Endothelial cell of umbilical vein (primary cell): ENCODE measurements around the gene GDPD4. TPM values are rescaled to one million over a fixed set of nuclear protein-coding genes. Genes with fewer than 3 reads are reported as not detected.

ENCODE experiments used
- BruUV-seq: library from RNA; stranded (reverse); fragments of 400-500 nt; replicated peaks from 2 replicates; lab custom pipeline; 2021; lab: Mats Ljungman, UMichigan
- CTCF ChIA-PET: fragments of 300-600, 350-600 bp; sonication (Branson Sonifier 250); formaldehyde crosslinking; loops from one replicate; lab custom pipeline; 2021; ENCODE audit warnings: antibody characterized with exemption, inconsistent platforms; lab: Charles Lee
- POLR2A ChIA-PET: fragments of 300-600, 350-600 bp; sonication (Branson Sonifier 250); formaldehyde crosslinking; loops from one replicate; lab custom pipeline; 2021; ENCODE audit warnings: antibody characterized with exemption, inconsistent platforms; lab: Charles Lee
- DNase-seq: peaks from one replicate; pipeline ENCODE4 v3.0.0-alpha.2; 2011; ENCODE audit warnings: low read depth, low spot score
- FAIRE-seq: peaks from 2 replicates; lab custom pipeline; 2011; peaks lifted over from hg19 to GRCh38; lab: Jason Lieb, UNC
- H2AFZ ChIP-seq: 2 replicates; pipeline ENCODE4 v1.6.0; 2012; ENCODE audit warnings: low read depth, low read length, control low read depth, inconsistent platforms
- H3K27ac ChIP-seq: 2 replicates; pipeline ENCODE4 v1.5.1; 2011; ENCODE audit warnings: low read depth, mild to moderate bottlenecking, control low read depth, low read length, moderate library complexity; ENCODE audit not compliant: insufficient read depth
- H3K27me3 ChIP-seq, 2 experiments: 2 replicates each; pipeline versions ENCODE4 v1.6.0 to v1.6.1; 2011; ENCODE audit warnings: low read length in 2 of 2, mixed read lengths in 1 of 2; ENCODE audit not compliant: control insufficient read depth in 2 of 2, insufficient read depth in 2 of 2
- H3K36me3 ChIP-seq, 2 experiments: 2 replicates in 1 of 2; 3 replicates in 1 of 2; pipeline ENCODE4 v1.5.1; 2011; ENCODE audit warnings: low read length in 2 of 2, mild to moderate bottlenecking in 1 of 2, moderate library complexity in 1 of 2; ENCODE audit not compliant: control insufficient read depth in 2 of 2, insufficient read depth in 2 of 2; ENCODE audit errors: extremely low read depth in 1 of 2
- H3K4me1 ChIP-seq: 3 replicates; pipeline ENCODE4 v1.5.1; 2011; ENCODE audit warnings: mild to moderate bottlenecking, low read length; ENCODE audit not compliant: control insufficient read depth, insufficient read depth; ENCODE audit errors: extremely low read depth
- H3K4me2 ChIP-seq: 2 replicates; pipeline ENCODE4 v1.6.1; 2011; ENCODE audit warnings: low read length, control low read depth, mixed read lengths; ENCODE audit not compliant: insufficient read depth
- H3K4me3 ChIP-seq, 3 experiments: fragments of 200-600 bp in 1 of 3; sonication (generic), shearing (Covaris generic) in 1 of 3; replicated peaks in 1 of 3; 2 replicates each; pipeline ENCODE4 v1.5.1; 2011 to 2016; ENCODE audit warnings: control low read depth in 3 of 3, low read length in 3 of 3, mild to moderate bottlenecking in 2 of 3, inconsistent platforms in 1 of 3, low read depth in 1 of 3, moderate library complexity in 1 of 3; ENCODE audit not compliant: insufficient read depth in 1 of 3
- H3K79me2 ChIP-seq: 2 replicates; pipeline ENCODE4 v1.6.0; 2012; ENCODE audit warnings: low read length, inconsistent platforms; ENCODE audit not compliant: control insufficient read depth, insufficient read depth
- H3K9ac ChIP-seq: replicated peaks from 2 replicates; pipeline ENCODE3; 2011; ENCODE audit warnings: low read length, control low read depth; ENCODE audit not compliant: insufficient read depth; ENCODE audit errors: extremely low read depth
- H3K9me1 ChIP-seq: replicated peaks from 3 replicates; pipeline ENCODE4 v1.6.0; 2011; ENCODE audit warnings: mild to moderate bottlenecking, low read length; ENCODE audit not compliant: control insufficient read depth, insufficient read depth; ENCODE audit errors: extremely low read depth
- H3K9me3 ChIP-seq: replicated peaks from 2 replicates; pipeline ENCODE4 v1.5.1; 2012; ENCODE audit warnings: low read length, inconsistent platforms; ENCODE audit not compliant: control insufficient read depth, insufficient read depth
- H4K20me1 ChIP-seq: replicated peaks from 2 replicates; pipeline ENCODE3; 2011; ENCODE audit warnings: mild to moderate bottlenecking, low read length; ENCODE audit not compliant: control insufficient read depth, insufficient read depth; ENCODE audit errors: extremely low read depth
- CTCF ChIP-seq, 2 donors: IDR thresholded peaks; 1 replicate in 1 of 2; 2 replicates in 1 of 2; pipeline ENCODE4 v1.5.1; 2011; ENCODE audit warnings: low read length in 2 of 2, mild to moderate bottlenecking in 2 of 2, moderate library complexity in 2 of 2, control low read depth in 1 of 2, inconsistent platforms in 1 of 2, low read depth in 1 of 2; ENCODE audit not compliant: insufficient read depth in 1 of 2; ENCODE audit errors: extremely low read depth in 1 of 2
- EZH2 ChIP-seq: IDR thresholded peaks from 2 replicates; pipeline ENCODE4 v1.6.1; 2012; ENCODE audit warnings: borderline replicate concordance, low read depth, mild to moderate bottlenecking, moderate library complexity, low read length, inconsistent platforms; ENCODE audit not compliant: severe bottlenecking
- FOS ChIP-seq: IDR thresholded peaks from 2 replicates; pipeline ENCODE4 v1.6.1; 2011; ENCODE audit warnings: mild to moderate bottlenecking, low read length, moderate library complexity, borderline replicate concordance; ENCODE audit not compliant: insufficient read depth
- GATA2 ChIP-seq: IDR thresholded peaks from 2 replicates; pipeline ENCODE4 v1.7.0; 2011; ENCODE audit warnings: low read depth, mild to moderate bottlenecking, moderate library complexity, mixed read lengths, low read length; ENCODE audit not compliant: insufficient read length, insufficient read depth
- JUN ChIP-seq: IDR thresholded peaks from 2 replicates; pipeline ENCODE4 v1.6.1; 2011; ENCODE audit warnings: borderline replicate concordance, low read depth; ENCODE audit not compliant: insufficient read length, insufficient read depth
- MAX ChIP-seq: IDR thresholded peaks from 2 replicates; pipeline ENCODE4 v1.6.1; 2011; ENCODE audit not compliant: insufficient read depth, insufficient read length
- MYC ChIP-seq: IDR thresholded peaks from one replicate; pipeline ENCODE4 v1.6.1; 2011; ENCODE audit warnings: mild to moderate bottlenecking, low read depth, low read length
- POLR2A ChIP-seq: IDR thresholded peaks from 2 replicates; pipeline ENCODE4 v1.6.1; 2012; ENCODE audit warnings: low read depth, mild to moderate bottlenecking, control low read depth, low read length
- POLR2AphosphoS5 ChIP-seq: IDR thresholded peaks from 2 replicates; pipeline ENCODE4 v1.6.1; 2012; ENCODE audit warnings: low read depth, mild to moderate bottlenecking, control low read depth, low read length, moderate library complexity; ENCODE audit not compliant: insufficient read depth
- dilution Hi-C: fragments of 300-500 bp; cut with MboI; formaldehyde crosslinking; loops from one replicate; pipeline ENCODE4 v1.15.0; 2019; ENCODE audit warnings: low sequenced_read_pairs; ENCODE audit not compliant: extremely low pct_ligation_motif_present
- intact Hi-C: fragments of 100-400 bp; cut with micrococcal nuclease; formaldehyde crosslinking; loops from one replicate; pipeline ENCODE4 v1.10.0; 2022
- polyA plus RNA-seq, 4 experiments: library from polyadenylated mRNA; depleted of rRNA in 3 of 4; stranded (reverse) in 3 of 4; unstranded in 1 of 4; fragments of >200 nt; gene quantifications; 2 replicates each; pipeline versions ENCODE4 v1.2.1 to v1.2.3, GENCODE V29; 2011 to 2012; ENCODE audit warnings: missing spikeins in 1 of 4
- total RNA-seq: library from RNA; stranded (reverse); gene quantifications from 2 replicates; pipeline ENCODE4 v1.2.3, GENCODE V29; 2021

Gene GDPD4
- total and polyA plus RNA-seq, 2 donors (not counting 3 experiments of a cell fraction or from before 2014, with no cell fraction given) = not detected

GRCh38 chr11:77201370-77201769 lies 100.1 kb downstream of the GDPD4 start:
- Histone ChIP-seq H3K9me3 (no peaks in the 10 kb centered on the region), H2AFZ (no peak overlapping the region), H3K4me2 (no peak overlapping the region), H3K4me1 (no peaks in the 10 kb centered on the region), H4K20me1 (no peaks in the 10 kb centered on the region), H3K79me2 (no peaks in the 10 kb centered on the region), H3K9me1 (no peaks in the 10 kb centered on the region), H3K9ac (no peak overlapping the region), H3K27me3 (no peaks in the 10 kb centered on the region), H3K4me3 (no peak overlapping the region), H3K36me3 (no peaks in the 10 kb centered on the region), H3K27ac (no peak overlapping the region)
- no peak for DNase-seq
- dilution Hi-C loops (no loop called here), intact Hi-C loops (no loop called here)
- FAIRE-seq = no peak
- no TSS peak for BruUV-seq
- no peak for TF ChIP-seq JUN
- TF ChIP-seq MAX = no peak
- CTCF ChIA-PET = interaction anchor here (0.6 to 2.5 kb wide), 2 partner anchors 347 to 798 kb away, joined by 3 to 12 read pairs; no protein-coding TSS in a partner anchor
- POLR2A ChIA-PET = interaction anchor here (0.7 kb wide), 1 partner anchor 55 kb away, joined by 3 read pairs; no protein-coding TSS in a partner anchor

- dilution Hi-C loops = no loop called here
- POLR2A ChIA-PET = interaction anchor here (0.7 kb wide), 1 partner anchor 54 kb away, joined by 3 read pairs; no protein-coding TSS in a partner anchor
These were observed 100.9 kb downstream of the GDPD4 start for GRCh38 chr11:77200351-77201268.

More at GRCh38 chr11:77200351-77201268, 100.9 kb downstream of the GDPD4 start:
- no peak overlapping the region for H3K27ac ChIP-seq
- H3K9ac ChIP-seq = no peak overlapping the region
- no peaks in the 10 kb centered on the region for H3K36me3 ChIP-seq
- H4K20me1 ChIP-seq = no peaks in the 10 kb centered on the region
- no peaks in the 10 kb centered on the region for H3K27me3 ChIP-seq
- H3K9me3 ChIP-seq = no peaks in the 10 kb centered on the region
- intact Hi-C loops = no loop called here
- no peak overlapping the region for H3K4me3 ChIP-seq
- H3K9me1 ChIP-seq = no peaks in the 10 kb centered on the region
- BruUV-seq = no TSS peak
- H3K79me2 ChIP-seq = no peaks in the 10 kb centered on the region
- no peaks in the 10 kb centered on the region for H3K4me1 ChIP-seq
- FAIRE-seq (no peak), DNase-seq (no peak)
- no peak overlapping the region for H3K4me2 ChIP-seq
- CTCF ChIA-PET = interaction anchor here (2.5 kb wide), 1 partner anchor 348 kb away, joined by 12 read pairs; no protein-coding TSS in a partner anchor
- H2AFZ ChIP-seq = no peak overlapping the region
- no peak for TF ChIP-seq MYC
- no peak for TF ChIP-seq GATA2
- no peak for TF ChIP-seq EZH2
- no peak for TF ChIP-seq MAX
- no peak for TF ChIP-seq JUN
- no peak for TF ChIP-seq POLR2AphosphoS5
- TF ChIP-seq POLR2A = no peak
- TF ChIP-seq CTCF (IDR thresholded peaks at IDR 0.05; ENCODE audit: extremely low read depth in 1 of 2, insufficient read depth in 1 of 2, low read depth in 1 of 2, low read length in 2 of 2) = no peak
- TF ChIP-seq FOS = no peak
